SK-N-SH (cell line): ENCODE data around the gene SLC50A1. TPM values are rescaled to one million over a fixed set of nuclear protein-coding genes. Genes with fewer than 3 reads are reported as not detected.
"Not testable (repeated sequence)": the region's sequence is repeated elsewhere in the genome, so short reads cannot be mapped to it uniquely, and the experiment has no call there.

ENCODE experiments used
- CTCF ChIA-PET: fragments of 300-600, 350-600 bp; formaldehyde crosslinking; extraction: SDS; loops from one replicate; lab custom pipeline; 2021; lab: Yijun Ruan, JAX
- POLR2A ChIA-PET: fragments of 350-600 bp; sonication (Branson Sonifier 250); formaldehyde crosslinking; extraction: SDS; loops from one replicate; lab custom pipeline; 2020; ENCODE audit warnings: antibody characterized with exemption, inconsistent platforms; lab: Yijun Ruan, JAX
- DNase-seq: peaks from one replicate; pipeline ENCODE4 v3.0.0; 2012
- H2AFZ ChIP-seq: fragments of 200-600 bp; sonication (generic); 2 replicates; pipeline ENCODE4 v1.8.1; 2016; ENCODE audit warnings: antibody characterized with exemption, mild to moderate bottlenecking, low read depth
- H3F3A ChIP-seq: fragments of 200-600 bp; sonication (generic); replicated peaks from 2 replicates; pipeline ENCODE3; 2016; ENCODE audit warnings: antibody characterized with exemption, mild to moderate bottlenecking; ENCODE audit not compliant: insufficient read depth
- H3K27ac ChIP-seq, 2 experiments: fragments of 200-500 bp in 1 of 2; fragments of 200-600 bp in 1 of 2; sonication (Bioruptor generic) in 1 of 2; sonication (generic), shearing (Covaris generic) in 1 of 2; 2 replicates each; pipeline versions ENCODE4 v1.5.1 to v1.6.1; 2014 to 2016; ENCODE audit warnings: low read depth in 2 of 2, inconsistent platforms in 1 of 2, low read length in 1 of 2, mild to moderate bottlenecking in 1 of 2, mixed read lengths in 1 of 2
- H3K27me3 ChIP-seq: fragments of 200-600 bp; sonication (generic), shearing (Covaris generic); 2 replicates; pipeline ENCODE4 v1.6.1; 2016; ENCODE audit warnings: mixed run types; ENCODE audit not compliant: insufficient read depth
- H3K36me3 ChIP-seq, 2 experiments: fragments of 200-500 bp in 1 of 2; fragments of 200-600 bp in 1 of 2; sonication (Bioruptor generic) in 1 of 2; sonication (generic) in 1 of 2; replicated peaks in 1 of 2; 2 replicates each; pipeline versions ENCODE3 to v1.5.1; 2014 to 2016; ENCODE audit warnings: low read length in 1 of 2, mild to moderate bottlenecking in 1 of 2; ENCODE audit not compliant: insufficient read depth in 2 of 2, control insufficient read depth in 1 of 2
- H3K4me1 ChIP-seq, 2 experiments: fragments of 200-500 bp in 1 of 2; fragments of 200-600 bp in 1 of 2; sonication (Bioruptor generic) in 1 of 2; sonication (generic), shearing (Covaris generic) in 1 of 2; 2 replicates each; pipeline versions ENCODE4 v1.5.1 to v1.6.1; 2014 to 2016; ENCODE audit warnings: low read depth in 1 of 2, low read length in 1 of 2, mixed run types in 1 of 2; ENCODE audit not compliant: insufficient read depth in 2 of 2, control insufficient read depth in 1 of 2
- H3K4me2 ChIP-seq: fragments of 200-600 bp; sonication (generic), shearing (Covaris generic); 2 replicates; pipeline ENCODE4 v1.6.1; 2017; ENCODE audit warnings: mixed run types
- H3K4me3 ChIP-seq, 2 experiments: fragments of 200-500 bp in 1 of 2; fragments of 200-600 bp in 1 of 2; sonication (Bioruptor generic) in 1 of 2; sonication (generic), shearing (Covaris generic) in 1 of 2; 2 replicates each; pipeline versions ENCODE4 v1.5.1 to v1.8.1; 2014 to 2016; ENCODE audit warnings: low read depth in 2 of 2, inconsistent platforms in 1 of 2, low read length in 1 of 2, mild to moderate bottlenecking in 1 of 2, mixed read lengths in 1 of 2, moderate library complexity in 1 of 2
- H3K79me2 ChIP-seq: fragments of 200-600 bp; sonication (generic); 2 replicates; pipeline ENCODE4 v1.8.1; 2017; ENCODE audit warnings: mild to moderate bottlenecking; ENCODE audit not compliant: insufficient read depth
- H3K9ac ChIP-seq: fragments of 200-600 bp; sonication (generic); 2 replicates; pipeline ENCODE4 v1.6.1; 2017; ENCODE audit warnings: mixed run types
- H3K9me2 ChIP-seq: fragments of 200-600 bp; sonication (generic); 2 replicates; pipeline ENCODE4 v1.6.1; 2017; ENCODE audit warnings: mixed run types
- H3K9me3 ChIP-seq: fragments of 200-600 bp; sonication (generic); 2 replicates; pipeline ENCODE4 v1.6.1; 2017; ENCODE audit warnings: mixed run types, mild to moderate bottlenecking, moderate library complexity
- H4K20me1 ChIP-seq: fragments of 200-600 bp; sonication (generic); 2 replicates; pipeline ENCODE4 v1.6.1; 2017; ENCODE audit warnings: mild to moderate bottlenecking, mixed run types; ENCODE audit not compliant: insufficient read depth
- CHD2 ChIP-seq: fragments of 150-350 bp; IDR thresholded peaks from 2 replicates; pipeline ENCODE4 v1.6.1; 2018; ENCODE audit warnings: low read length; ENCODE audit not compliant: partially characterized antibody
- NRF1 ChIP-seq: IDR thresholded peaks from 2 replicates; pipeline ENCODE4 v1.6.1; 2012; ENCODE audit warnings: low read depth, mild to moderate bottlenecking, low read length
- RAD21 ChIP-seq: IDR thresholded peaks from 2 replicates; pipeline ENCODE4 v1.6.1; 2012; ENCODE audit warnings: mild to moderate bottlenecking, low read length
- RFX5 ChIP-seq: IDR thresholded peaks from 2 replicates; pipeline ENCODE4 v1.6.1; 2012; ENCODE audit warnings: mild to moderate bottlenecking, improper control_type of control experiment, low read length
- SMC3 ChIP-seq: IDR thresholded peaks from 2 replicates; pipeline ENCODE4 v1.6.1; 2012; ENCODE audit warnings: low read depth, low read length, improper control_type of control experiment
- TAF1 ChIP-seq: IDR thresholded peaks from 2 replicates; pipeline ENCODE4 v1.6.1; 2012; ENCODE audit warnings: low read depth, mild to moderate bottlenecking, low read length, moderate library complexity, borderline replicate concordance
- TCF12 ChIP-seq: IDR thresholded peaks from 2 replicates; pipeline ENCODE4 v1.4.0; 2012
- WGBS: methylation state at CpG from one replicate; pipeline ENCODE4 v1.1.6; 2017; ENCODE audit warnings: low lambda C conversion rate; 5-methylcytosine and 5-hydroxymethylcytosine counted together
- polyA plus RNA-seq, 3 experiments: library from polyadenylated mRNA; depleted of rRNA; stranded (reverse); fragments of >200 nt; gene quantifications; 2 replicates each; pipeline ENCODE4 v1.2.3, GENCODE V29; 2012
- TF ChIP-seq, protein P1 (sequence below): fragments of 200-600 bp; sonication (generic); IDR thresholded peaks from 2 replicates; pipeline ENCODE4 v1.6.1; 2017; ENCODE audit warnings: antibody characterized with exemption, mild to moderate bottlenecking, moderate library complexity

SLC50A1 gene
- polyA plus RNA-seq, 1 of the 3 experiments (the other 2 are of a cell fraction): 58.4 TPM

DNA sequence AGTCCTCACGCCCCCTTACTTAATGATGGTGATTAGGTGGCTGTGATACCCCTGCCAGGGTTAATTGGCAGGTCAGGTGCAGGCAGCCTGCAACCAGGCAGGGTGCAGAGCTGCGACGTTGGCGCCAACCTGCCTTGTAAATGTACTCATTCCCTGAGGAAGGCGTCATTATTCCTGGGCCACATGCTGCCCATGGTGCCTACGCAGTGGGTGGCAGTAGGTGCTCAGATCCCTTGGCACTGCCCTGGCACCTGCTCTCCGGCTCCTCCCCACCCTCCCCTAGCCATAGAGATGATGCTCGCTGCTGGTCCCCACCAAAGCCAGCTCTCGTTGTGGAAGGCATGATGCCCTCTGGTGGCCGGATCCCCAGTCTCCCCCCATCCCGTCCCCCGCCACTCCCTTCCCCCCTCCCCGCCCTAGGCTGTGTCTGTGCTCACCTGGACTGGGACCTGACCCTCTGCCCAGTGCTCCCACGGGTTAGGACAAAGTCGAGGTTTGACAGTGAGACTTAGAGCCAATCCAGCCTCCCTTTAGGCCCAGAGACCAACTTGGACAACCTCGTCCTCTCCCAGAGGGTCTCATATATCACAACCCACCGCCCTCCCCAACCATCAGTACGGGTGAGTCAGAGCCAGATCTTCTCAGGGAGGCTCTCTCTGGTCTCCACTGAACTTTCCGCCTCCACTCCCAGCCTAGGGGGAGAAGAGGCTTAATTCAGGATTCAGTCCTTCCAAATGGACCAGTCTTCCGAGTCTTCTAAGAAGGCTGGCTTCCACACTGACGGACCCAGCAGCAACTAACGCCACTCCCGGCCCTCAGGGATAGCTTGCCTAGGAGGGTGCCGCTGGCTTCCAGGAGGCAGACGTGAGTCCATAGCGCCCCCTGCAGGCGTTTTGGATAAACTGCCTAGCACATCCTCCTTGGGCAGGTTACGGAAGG is 31.8 kb downstream of the SLC50A1 start:
- H3F3A ChIP-seq: peaks cover 30% of the 10 kb centered on the region
- H3K27ac ChIP-seq: peak overlapping the region in 1 of 2 experiments; percentile 2; a peak in 2 of 4 replicates
- peaks cover 0 to 12% of the 10 kb centered on the region in 2 experiments; a peak in 3 of 4 replicates for H3K4me1 ChIP-seq
- H3K79me2 ChIP-seq: peaks cover 23% of the 10 kb centered on the region
- TF ChIP-seq CHD2 (no peak), NRF1 (no peak), RAD21 (peak; percentile 95), TCF12 (no peak), SMC3 (peak; percentile 81), TAF1 (peak; percentile 24; the same call in 1 of the 2 replicates), RFX5 (no peak)
- TF ChIP-seq, protein P1, sequence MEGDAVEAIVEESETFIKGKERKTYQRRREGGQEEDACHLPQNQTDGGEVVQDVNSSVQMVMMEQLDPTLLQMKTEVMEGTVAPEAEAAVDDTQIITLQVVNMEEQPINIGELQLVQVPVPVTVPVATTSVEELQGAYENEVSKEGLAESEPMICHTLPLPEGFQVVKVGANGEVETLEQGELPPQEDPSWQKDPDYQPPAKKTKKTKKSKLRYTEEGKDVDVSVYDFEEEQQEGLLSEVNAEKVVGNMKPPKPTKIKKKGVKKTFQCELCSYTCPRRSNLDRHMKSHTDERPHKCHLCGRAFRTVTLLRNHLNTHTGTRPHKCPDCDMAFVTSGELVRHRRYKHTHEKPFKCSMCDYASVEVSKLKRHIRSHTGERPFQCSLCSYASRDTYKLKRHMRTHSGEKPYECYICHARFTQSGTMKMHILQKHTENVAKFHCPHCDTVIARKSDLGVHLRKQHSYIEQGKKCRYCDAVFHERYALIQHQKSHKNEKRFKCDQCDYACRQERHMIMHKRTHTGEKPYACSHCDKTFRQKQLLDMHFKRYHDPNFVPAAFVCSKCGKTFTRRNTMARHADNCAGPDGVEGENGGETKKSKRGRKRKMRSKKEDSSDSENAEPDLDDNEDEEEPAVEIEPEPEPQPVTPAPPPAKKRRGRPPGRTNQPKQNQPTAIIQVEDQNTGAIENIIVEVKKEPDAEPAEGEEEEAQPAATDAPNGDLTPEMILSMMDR: peak; percentile 96
- TF ChIP-seq, all 33 proteins: peak for 4
- peak overlapping the region; percentile 17 to 36; a peak in 2 of 4 replicates for H3K4me3 ChIP-seq
- H3K9me2 ChIP-seq: no peaks in the 10 kb centered on the region
- no peaks in the 10 kb centered on the region for H4K20me1 ChIP-seq
- POLR2A ChIA-PET: interaction anchor here (0.7 to 1.7 kb wide), 4 partner anchors 32 to 197 kb away, joined by 3 to 6 read pairs (median 4); partner anchors contain the start of genes SHC1 and SLC50A1
- H3K9me3 ChIP-seq: no peaks in the 10 kb centered on the region
- H3K9ac ChIP-seq: no peak overlapping the region
- H2AFZ ChIP-seq: peak overlapping the region; percentile 73
- CTCF ChIA-PET: interaction anchor here (0.6 to 14.8 kb wide), 49 partner anchors 7 to 838 kb away, joined by 3 to 496 read pairs (median 5); partner anchors contain the start of genes ADAM15, DPM3, EFNA1 and PYGO2
- no peaks in the 10 kb centered on the region for H3K27me3 ChIP-seq
- WGBS: 8% methylated on average over 24 of the region's 28 CpGs
- peaks cover 16% of the 10 kb centered on the region in 2 experiments for H3K36me3 ChIP-seq
- DNase-seq: peak; percentile 89
- H3K4me2 ChIP-seq: peak overlapping the region; percentile 75

GRCh38 chr1:155168105-155168445 is 32.4 kb downstream of the SLC50A1 start:
- 48% methylated on average over 4 of the region's 4 CpGs for WGBS
- not testable (repeated sequence) for H2AFZ ChIP-seq, H4K20me1 ChIP-seq, H3K27ac ChIP-seq, DNase-seq, H3K27me3 ChIP-seq, H3K9me3 ChIP-seq, H3K9ac ChIP-seq, H3K4me2 ChIP-seq, H3K9me2 ChIP-seq
- H3K4me1 ChIP-seq: peaks cover 0 to 13% of the 10 kb centered on the region in 2 experiments; a peak in 3 of 4 replicates
- peaks cover 29% of the 10 kb centered on the region for H3K79me2 ChIP-seq
- POLR2A ChIA-PET: interaction anchor here (0.7 to 1.7 kb wide), 4 partner anchors 33 to 198 kb away, joined by 3 to 6 read pairs (median 4); partner anchors contain the start of genes SHC1 and SLC50A1
- H3F3A ChIP-seq: peaks cover 32% of the 10 kb centered on the region
- H3K4me3 ChIP-seq: peak overlapping the region in 1 of 2 experiments; percentile 36; a peak in 1 of 4 replicates
- H3K36me3 ChIP-seq: peaks cover 16% of the 10 kb centered on the region in 2 experiments
- CTCF ChIA-PET: interaction anchor here (0.6 to 14.8 kb wide), 39 partner anchors 9 to 201 kb away, joined by 3 to 496 read pairs (median 5); partner anchors contain the start of genes ADAM15, DPM3, EFNA1 and SLC50A1
